GM21381 (cell line): Measurements from ENCODE around the gene TRIM66.

ENCODE experiments used
- ATAC-seq: cut with Tn5 transposase; IDR thresholded peaks from one replicate; pipeline ENCODE4 v1.9.1; 2021; ENCODE audit warnings: mild to moderate bottlenecking, moderate library complexity; ENCODE audit not compliant: unreplicated experiment

Gene TRIM66

DNA sequence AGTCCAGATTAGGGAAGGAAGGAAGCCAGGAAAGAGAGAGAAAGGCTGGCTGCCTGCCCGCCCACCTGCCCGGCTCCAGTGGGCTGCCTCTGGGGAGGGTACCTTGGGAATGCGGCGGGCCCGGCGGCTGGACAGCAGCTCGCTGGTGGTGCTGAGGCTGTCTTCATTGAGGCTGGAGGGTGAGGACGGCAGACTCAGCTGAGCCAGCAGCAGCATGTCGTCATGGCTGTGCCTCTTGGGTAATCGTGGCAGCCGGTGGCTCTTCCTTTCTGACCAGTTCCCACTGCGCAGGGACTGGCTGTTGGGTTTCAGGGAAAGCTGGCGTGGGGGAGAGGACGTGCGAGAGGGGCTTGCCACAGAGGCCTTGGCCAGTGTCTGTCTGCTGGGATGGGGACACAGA lies 33.0 kb upstream of the TRIM66 start:
- no peak for ATAC-seq

DNA sequence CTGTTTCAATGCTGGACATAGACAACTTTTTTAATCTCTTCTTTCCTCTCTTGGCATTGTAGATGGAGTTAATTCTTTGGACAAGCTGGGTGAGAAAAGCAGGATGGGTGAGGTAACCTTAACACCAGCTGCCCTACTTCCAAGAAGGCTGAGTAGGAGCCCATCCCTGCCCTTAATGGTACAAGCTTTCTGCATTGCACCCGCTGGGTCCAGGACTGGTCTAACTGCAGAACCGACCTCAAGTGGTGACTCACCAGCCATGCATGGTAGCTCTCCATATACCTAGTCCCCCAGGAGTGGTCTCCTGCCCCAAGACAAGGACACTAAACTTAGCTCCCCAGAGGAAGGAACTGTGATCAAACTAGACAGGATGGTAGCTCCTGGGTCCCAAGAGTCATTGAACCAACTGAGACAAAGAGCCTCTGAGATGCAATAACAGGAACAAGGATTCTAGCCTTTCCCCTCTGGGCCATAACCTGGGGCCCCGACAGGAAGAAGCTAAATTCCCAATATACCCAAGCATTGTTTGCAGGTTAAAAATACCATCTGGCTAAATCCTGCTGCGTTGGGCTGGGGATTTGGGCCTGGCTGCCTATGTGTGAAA lies 32.3 kb upstream of the TRIM66 start:
- no peak for ATAC-seq

DNA sequence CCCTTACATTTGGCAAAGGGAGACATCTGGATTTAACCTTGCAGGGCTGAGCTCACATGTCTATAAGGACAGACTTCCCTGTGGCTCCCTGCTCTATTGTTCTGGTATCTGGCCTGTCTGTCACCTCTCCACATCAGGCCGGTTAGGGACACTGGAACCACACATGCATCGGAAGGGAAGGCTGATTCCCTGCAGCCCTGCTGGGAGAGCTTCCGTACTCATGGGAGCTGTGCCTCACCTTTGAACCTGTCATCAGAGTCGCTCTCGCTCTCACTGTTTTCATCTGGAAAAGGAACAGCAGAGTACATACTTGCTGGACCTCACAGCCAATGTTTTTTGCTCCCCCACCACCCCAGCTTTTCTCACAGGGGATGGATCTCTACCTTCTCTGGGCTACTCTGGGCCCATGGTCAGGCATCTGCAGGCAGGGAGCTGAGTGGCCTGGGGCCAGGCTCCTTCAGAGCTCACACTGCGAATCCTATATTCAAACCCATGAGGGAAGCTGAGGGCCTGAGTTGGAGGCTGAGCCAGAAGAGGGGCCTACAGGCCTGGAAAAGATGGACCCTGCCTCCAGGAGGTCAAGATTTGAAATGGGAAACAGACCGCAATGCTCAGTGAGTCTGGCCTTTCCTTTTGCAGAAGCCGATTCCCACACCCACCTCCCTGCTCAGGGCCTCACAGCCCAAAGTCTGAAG lies 31.4 kb upstream of the TRIM66 start:
- ATAC-seq: no peak

- ATAC-seq: no peak
These were observed 30.0 kb upstream of the TRIM66 start for GRCh38 chr11:8712506-8712905.

GRCh38 chr11:8711895-8712442 lies 29.5 kb upstream of the TRIM66 start:
- ATAC-seq: no peak

DNA sequence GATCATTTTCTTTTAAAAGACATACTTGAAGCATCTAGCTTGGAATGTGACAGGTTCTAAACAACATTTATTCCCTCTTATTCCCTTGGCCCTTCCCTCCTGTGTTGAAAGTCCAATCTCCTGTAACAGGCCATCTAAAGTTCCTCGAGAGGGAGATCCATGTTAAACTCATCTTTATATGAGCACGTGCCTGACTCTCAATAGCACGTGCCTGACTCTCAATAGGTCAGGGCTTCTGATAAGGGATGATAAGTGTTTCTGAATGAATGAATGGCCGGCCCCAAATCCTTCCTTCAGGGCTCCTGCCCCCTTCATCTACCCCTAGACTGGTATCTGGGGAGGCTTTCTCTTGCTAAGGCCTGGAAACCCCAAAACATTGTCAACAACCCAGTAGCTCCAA lies 27.3 kb upstream of the TRIM66 start:
- ATAC-seq: no peak

DNA sequence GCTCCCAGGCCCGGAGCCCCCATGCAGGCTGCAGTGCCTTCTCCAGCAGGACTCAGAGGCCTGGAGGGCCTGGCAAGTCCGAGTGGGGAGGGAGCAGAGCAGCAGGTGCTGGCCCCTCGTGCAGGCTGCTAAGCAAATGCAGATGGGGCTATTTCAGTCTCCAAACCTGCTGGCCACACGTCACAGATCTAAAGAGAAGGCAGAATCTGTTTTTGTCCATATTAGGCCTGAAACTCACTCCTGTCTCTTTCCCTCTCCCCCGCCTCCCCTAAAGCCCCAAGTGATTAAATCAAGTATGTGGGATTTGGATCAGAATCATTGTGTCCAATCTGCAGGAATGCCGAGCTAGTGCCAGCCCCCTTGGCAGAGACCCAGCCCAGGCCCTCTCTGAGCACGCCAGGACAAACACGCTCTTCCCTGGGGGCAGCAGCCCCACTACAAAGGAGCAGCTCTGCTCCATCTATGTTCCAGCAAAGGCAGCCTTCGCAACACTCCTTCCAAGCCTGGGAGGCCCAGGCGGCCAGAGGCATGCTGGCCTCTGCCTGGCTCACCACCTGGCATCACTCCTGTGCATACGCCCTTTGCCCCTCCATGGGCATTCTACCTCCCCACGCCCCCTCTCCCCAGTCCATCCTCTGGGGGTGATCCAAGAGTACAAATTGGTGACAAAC lies 26.7 kb upstream of the TRIM66 start:
- no peak for ATAC-seq

DNA sequence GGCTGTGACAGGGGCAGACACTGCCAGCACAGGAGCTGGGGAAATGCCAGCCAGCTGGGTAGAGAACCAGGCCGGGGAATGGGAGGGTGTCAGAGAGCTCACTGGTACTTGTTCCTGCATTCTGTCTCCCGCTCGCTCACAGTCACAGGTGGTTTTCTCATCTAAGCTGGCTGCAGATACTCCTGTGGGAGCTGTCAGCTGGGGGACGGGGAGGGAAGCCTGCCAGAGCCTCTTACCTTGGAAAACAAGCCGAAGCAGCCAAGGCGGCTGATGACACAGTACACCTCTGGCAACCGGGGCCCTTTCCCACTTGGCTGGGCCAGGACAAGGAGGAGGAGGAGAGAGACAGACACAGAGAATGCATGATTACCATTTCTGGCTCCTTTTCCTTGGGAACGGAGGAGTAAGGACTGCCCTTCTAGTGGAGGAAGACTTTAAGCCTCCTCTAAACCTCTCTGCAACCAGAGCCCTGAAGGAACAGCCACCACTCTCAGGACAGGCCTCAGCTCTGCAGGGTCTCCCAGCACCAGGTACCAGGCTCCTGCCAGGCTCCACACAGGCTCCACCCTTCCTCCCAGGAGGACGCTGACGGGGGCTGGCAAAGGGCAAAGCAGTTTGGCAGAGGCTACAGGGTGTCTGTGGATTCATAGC lies 25.2 kb upstream of the TRIM66 start:
- no peak for ATAC-seq

GRCh38 chr11:8706673-8707432 lies 24.4 kb upstream of the TRIM66 start:
- ATAC-seq: no peak

GRCh38 chr11:8705146-8705545 lies 22.7 kb upstream of the TRIM66 start:
- no peak for ATAC-seq

DNA sequence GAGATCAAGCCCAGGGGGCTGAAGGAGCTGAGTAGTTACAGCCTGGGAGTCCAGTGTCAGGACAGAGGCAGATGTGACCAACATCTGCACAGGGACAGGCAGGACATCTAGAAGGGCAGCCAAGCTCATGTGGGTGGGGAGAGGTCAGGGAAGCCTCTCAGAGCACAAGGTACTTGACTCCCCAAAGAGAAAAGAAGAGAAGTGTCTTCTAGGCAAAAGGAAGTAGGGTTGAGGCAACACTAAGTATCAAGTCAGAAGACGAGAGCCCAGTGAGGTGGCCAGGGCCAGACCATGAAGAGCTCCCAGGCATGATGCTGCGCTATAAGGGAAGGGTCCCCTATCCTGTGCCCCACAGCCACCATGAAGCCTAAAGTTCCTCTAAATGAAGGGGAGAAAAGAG lies 21.7 kb upstream of the TRIM66 start:
- ATAC-seq: no peak

GRCh38 chr11:8702598-8702915 lies 20.1 kb upstream of the TRIM66 start:
- ATAC-seq: no peak

- no peak for ATAC-seq
These were observed 19.6 kb upstream of the TRIM66 start for GRCh38 chr11:8701891-8702597.

DNA sequence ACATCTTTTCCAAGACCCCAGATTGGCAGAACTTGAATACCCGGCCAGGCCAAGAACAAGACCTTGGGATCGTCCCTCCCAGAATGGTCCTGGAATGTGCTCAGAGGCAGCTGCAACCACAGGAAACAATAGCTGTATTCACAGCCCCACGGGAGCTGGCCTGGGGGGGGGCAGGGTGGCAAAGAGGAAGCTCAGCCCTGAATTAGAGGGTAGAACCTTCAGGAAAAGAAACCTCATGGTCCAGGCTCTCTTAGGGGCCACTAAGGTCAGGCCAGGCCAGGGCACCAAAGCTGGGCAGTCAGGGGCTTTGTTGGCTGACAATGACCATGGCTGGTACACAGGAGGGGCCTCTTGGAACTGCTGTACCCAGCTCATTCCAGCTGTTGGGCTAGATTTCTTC lies 17.4 kb upstream of the TRIM66 start:
- ATAC-seq: no peak

- no peak for ATAC-seq
These were observed 16.5 kb upstream of the TRIM66 start for GRCh38 chr11:8698917-8699441.

DNA sequence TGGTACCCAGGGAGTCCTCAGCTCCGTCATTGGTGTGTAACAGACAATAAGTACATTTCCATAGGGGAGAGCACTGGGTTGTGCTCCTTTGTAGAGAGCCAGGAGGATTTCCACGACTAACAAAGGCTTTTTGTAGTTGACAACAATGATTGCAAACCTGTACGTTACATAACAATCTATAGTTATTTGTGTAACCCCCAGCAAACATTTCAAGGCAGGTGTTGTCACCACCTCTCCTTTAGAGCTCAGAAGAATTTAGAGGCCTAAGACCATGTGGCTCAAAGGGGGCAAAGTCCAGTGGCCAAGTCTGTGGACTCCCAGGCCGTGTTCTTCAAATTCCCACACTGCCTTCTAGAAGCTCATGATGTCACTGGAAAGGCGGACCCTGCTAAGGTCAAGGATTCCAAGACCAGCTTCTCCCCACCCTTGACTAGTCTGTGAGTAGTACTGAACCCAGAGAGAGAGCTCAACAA lies 15.9 kb upstream of the TRIM66 start:
- no peak for ATAC-seq

- ATAC-seq: no peak
These were observed 14.6 kb upstream of the TRIM66 start for GRCh38 chr11:8697054-8697453.

GRCh38 chr11:8694137-8694536 lies 11.7 kb upstream of the TRIM66 start:
- no peak for ATAC-seq

DNA sequence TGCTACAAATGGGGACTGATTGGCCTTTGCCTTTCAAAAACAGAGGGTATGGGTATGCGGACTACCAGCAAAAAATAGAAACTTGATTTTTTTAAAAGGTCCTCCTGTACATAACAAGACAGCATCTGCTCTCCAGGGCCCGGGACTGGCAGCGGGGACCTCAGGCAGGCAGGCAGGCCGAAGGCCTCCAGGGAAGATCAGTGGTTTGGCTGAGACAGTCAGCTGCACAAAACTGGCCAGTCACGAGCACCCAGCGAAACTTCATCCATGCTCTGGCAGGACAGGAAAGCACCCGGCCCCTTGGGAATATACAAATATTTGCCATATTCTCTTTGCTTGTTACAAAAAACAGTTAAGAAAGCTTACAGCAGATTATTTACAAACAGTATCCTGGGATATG lies 11.1 kb upstream of the TRIM66 start:
- no peak for ATAC-seq

- no peak for ATAC-seq
These were observed 10.6 kb upstream of the TRIM66 start for GRCh38 chr11:8693010-8693551.
